HepG2 (cell line): Measurements from ENCODE around the gene ZDHHC8. TPM values are rescaled to one million over a fixed set of nuclear protein-coding genes. Genes with fewer than 3 reads are reported as not detected.
A peak's percentile ranks its signal among the peaks of the same experiment; 100 is the strongest.

Source experiments
- ATAC-seq: fragments of 200-7000 bp; cut with Tn5 transposase; 3 replicates; pipeline ENCODE4 v1.9.1; 2020; ENCODE audit warnings: mild to moderate bottlenecking, moderate library complexity
- BruUV-seq: library from RNA; stranded (reverse); fragments of 400-500 nt; replicated peaks from 2 replicates; lab custom pipeline; 2021; lab: Mats Ljungman, UMichigan
- CTCF ChIA-PET: fragments of 300-600 bp; formaldehyde crosslinking; extraction: SDS; loops from one replicate; lab custom pipeline; 2021; ENCODE audit warnings: low total read pairs, inconsistent platforms, low intra/inter-chr PET ratio; lab: Yijun Ruan, JAX
- POLR2A ChIA-PET: fragments of 350-600 bp; sonication (Branson Sonifier 250); formaldehyde crosslinking; loops from one replicate; lab custom pipeline; 2020; ENCODE audit warnings: antibody characterized with exemption, inconsistent platforms; lab: Yijun Ruan, JAX
- DNase-seq: peaks from one replicate; pipeline ENCODE4 v3.0.0-alpha.2; 2015; ENCODE audit warnings: low spot score
- FAIRE-seq: peaks from 3 replicates; lab custom pipeline; 2011; peaks lifted over from hg19 to GRCh38; lab: Jason Lieb, UNC
- H2AFZ ChIP-seq: one replicate; pipeline ENCODE4 v1.6.1; 2011; ENCODE audit warnings: low read length, inconsistent platforms
- H3K27ac ChIP-seq: fragments of 300-600 bp; 3 replicates; pipeline ENCODE4 v1.8.0; 2011; ENCODE audit warnings: mixed run types, mild to moderate bottlenecking, mixed read lengths, low read length, inconsistent platforms; ENCODE audit not compliant: insufficient read depth; ENCODE audit errors: extremely low read length
- H3K27me3 ChIP-seq, 2 experiments: fragments of 200-600 bp in 1 of 2; 2 replicates in 1 of 2; 3 replicates in 1 of 2; pipeline versions ENCODE4 v1.6.0 to v1.8.0; 2011; ENCODE audit warnings: low read length in 2 of 2, mild to moderate bottlenecking in 2 of 2, moderate library complexity in 2 of 2, inconsistent platforms in 1 of 2; ENCODE audit not compliant: insufficient read depth in 2 of 2, control insufficient read depth in 1 of 2
- H3K36me3 ChIP-seq, 2 experiments: fragments of 200-600 bp in 1 of 2; replicated peaks in 1 of 2; 2 replicates in 1 of 2; 3 replicates in 1 of 2; pipeline versions ENCODE4 v1.5.1 to v1.8.0; 2011; ENCODE audit warnings: low read length in 2 of 2, inconsistent platforms in 1 of 2; ENCODE audit not compliant: insufficient read depth in 2 of 2, control insufficient read depth in 1 of 2
- H3K4me1 ChIP-seq: 2 replicates; pipeline ENCODE4 v1.5.1; 2012; ENCODE audit warnings: low read length, inconsistent platforms; ENCODE audit not compliant: insufficient read depth
- H3K4me2 ChIP-seq: 2 replicates; pipeline ENCODE4 v1.6.0; 2011; ENCODE audit warnings: low read depth, low read length, inconsistent platforms
- H3K4me3 ChIP-seq, 3 experiments: fragments of 200-600 bp in 1 of 3; sonication (generic), shearing (Covaris generic) in 1 of 3; replicated peaks in 1 of 3; 2 replicates each; pipeline ENCODE4 v1.5.1; 2011 to 2016; ENCODE audit warnings: low read length in 3 of 3, inconsistent platforms in 2 of 3, low read depth in 2 of 3, mild to moderate bottlenecking in 2 of 3, control low read depth in 1 of 3, mixed read lengths in 1 of 3; ENCODE audit not compliant: insufficient read depth in 1 of 3
- H3K79me2 ChIP-seq: one replicate; pipeline ENCODE4 v1.6.1; 2011; ENCODE audit warnings: low read length, inconsistent platforms; ENCODE audit not compliant: insufficient read depth
- H3K9ac ChIP-seq: 2 replicates; pipeline ENCODE4 v1.6.0; 2011; ENCODE audit warnings: mild to moderate bottlenecking, low read depth, low read length, inconsistent platforms; ENCODE audit not compliant: insufficient read depth
- H3K9me3 ChIP-seq: 2 replicates; pipeline ENCODE4 v1.5.1; 2012; ENCODE audit warnings: mild to moderate bottlenecking, low read length
- H4K20me1 ChIP-seq: 2 replicates; pipeline ENCODE4 v1.6.0; 2011; ENCODE audit warnings: inconsistent platforms, mild to moderate bottlenecking, low read length, moderate library complexity; ENCODE audit not compliant: insufficient read depth
- AGO2 ChIP-seq: fragments of 200-400 bp; formaldehyde crosslinking; optimal IDR thresholded peaks from 2 replicates; pipeline ENCODE3; 2017; ENCODE audit warnings: mild to moderate bottlenecking, low read depth, low read length, moderate library complexity
- GABPA ChIP-seq, 2 experiments: IDR thresholded peaks; 2 replicates each; pipeline ENCODE4 v1.6.1; 2011 to 2016; ENCODE audit warnings: low read depth in 2 of 2, low read length in 1 of 2, missing biosample characterization in 1 of 2, missing genetic modification characterization in 1 of 2
- MLXIP ChIP-seq: sonication (generic); formaldehyde crosslinking; IDR thresholded peaks from 2 replicates; pipeline ENCODE4 v1.9.0; 2021; ENCODE audit warnings: missing genetic modification reagents, borderline replicate concordance
- PCBP1 ChIP-seq: fragments of 200-400 bp; formaldehyde crosslinking; IDR thresholded peaks from 2 replicates; pipeline ENCODE4 v1.6.1; 2017; ENCODE audit warnings: mild to moderate bottlenecking, low read depth, low read length, borderline replicate concordance
- RBFOX2 ChIP-seq: fragments of 200-400 bp; formaldehyde crosslinking; IDR thresholded peaks from 2 replicates; pipeline ENCODE4 v1.6.1; 2017; ENCODE audit warnings: low read depth, mild to moderate bottlenecking, low read length
- RFX1 ChIP-seq: fragments of 450-650 bp; IDR thresholded peaks from 2 replicates; pipeline ENCODE4 v1.6.1; 2017
- SETDB1 ChIP-seq: sonication (generic); formaldehyde crosslinking; IDR thresholded peaks from 2 replicates; pipeline ENCODE4 v1.5.1; 2020; ENCODE audit warnings: missing genetic modification reagents, mild to moderate bottlenecking, borderline replicate concordance
- SIX4 ChIP-seq: sonication (generic); formaldehyde crosslinking; IDR thresholded peaks from 2 replicates; pipeline ENCODE4 v1.4.0; 2020; ENCODE audit warnings: missing genetic modification reagents
- SYNCRIP ChIP-seq: fragments of 200-400 bp; formaldehyde crosslinking; IDR thresholded peaks from 2 replicates; pipeline ENCODE4 v1.6.1; 2018; ENCODE audit warnings: mild to moderate bottlenecking, low read depth, low read length; ENCODE audit not compliant: insufficient read depth
- ZBTB38 ChIP-seq: sonication (generic); formaldehyde crosslinking; IDR thresholded peaks from 2 replicates; pipeline ENCODE4 v1.5.1; 2020; ENCODE audit warnings: mild to moderate bottlenecking, missing genetic modification reagents
- ZNF143 ChIP-seq: sonication (generic); formaldehyde crosslinking; IDR thresholded peaks from 2 replicates; pipeline ENCODE4 v1.4.0; 2020; ENCODE audit warnings: missing genetic modification reagents
- ZNF512B ChIP-seq: sonication (generic); formaldehyde crosslinking; IDR thresholded peaks from 2 replicates; pipeline ENCODE4 v1.5.1; 2020; ENCODE audit warnings: missing genetic modification reagents, mild to moderate bottlenecking, borderline replicate concordance
- WGBS: methylation state at CpG from one replicate; pipeline ENCODE4 v1.1.6; 2017; ENCODE audit warnings: low lambda C conversion rate; 5-methylcytosine and 5-hydroxymethylcytosine counted together
- in situ Hi-C: cut with HindIII; loops from 2 replicates; pipeline ENCODE4 v1.10.0; 2017; ENCODE audit warnings: low pct_unique_long_range_greater_than_20kb; ENCODE audit not compliant: extremely low pct_ligation_motif_present
- intact Hi-C: fragments of 100-400 bp; cut with micrococcal nuclease; formaldehyde crosslinking; loops from one replicate; pipeline ENCODE4 v1.10.0; 2022; ENCODE audit not compliant: unreplicated experiment
- polyA plus RNA-seq, 8 experiments: library from polyadenylated mRNA; depleted of rRNA in 3 of 8; stranded (reverse) in 7 of 8; unstranded in 1 of 8; fragments of >200 nt; fragmentation: Illumina TruSeq in 4 of 8; extraction: Trizol in 4 of 8; gene quantifications; 2 replicates each; pipeline versions ENCODE4 v1.2.1 to v1.2.3, GENCODE V29; 2011 to 2016; ENCODE audit warnings: low read depth in 4 of 8, missing spikeins in 1 of 8, mixed read lengths in 1 of 8; ENCODE audit not compliant: insufficient read depth in 1 of 8
- total RNA-seq, 5 experiments: library from RNA; depleted of rRNA; stranded (reverse); fragments of >200 nt; fragmentation: Illumina TruSeq; extraction: Trizol; gene quantifications; 2 replicates each; pipeline ENCODE4 v1.2.3, GENCODE V29; 2016; ENCODE audit warnings: low read depth in 1 of 5

Gene ZDHHC8
- total and polyA plus RNA-seq, 2 of the 13 experiments (the other 11 are each of a cell fraction or from before 2014, with no cell fraction given): 7.5 to 21.3 TPM

- ChIA-PET CTCF (no interaction called here), POLR2A (no interaction called here)
- Histone ChIP-seq H3K79me2 (peaks cover 19% of the 10 kb centered on the region), H2AFZ (no peak overlapping the region), H4K20me1 (peaks cover 6% of the 10 kb centered on the region; the same call in 1 of the 2 replicates), H3K27me3 (no peaks in the 10 kb centered on the region), H3K4me1 (peaks cover 49% of the 10 kb centered on the region), H3K9me3 (no peaks in the 10 kb centered on the region), H3K9ac (no peak overlapping the region), H3K4me3 (no peak overlapping the region), H3K27ac (no peak overlapping the region), H3K4me2 (no peak overlapping the region), H3K36me3 (peaks cover 25 to 64% of the 10 kb centered on the region in 2 experiments)
- BruUV-seq: no TSS peak
- 92% methylated on average over 12 of the region's 32 CpGs for WGBS
- TF ChIP-seq AGO2 (peak; percentile 80), SIX4 (CRISPR knock-in tag) (no peak), ZNF512B (no peak), RFX1 (no peak), ZNF143 (CRISPR knock-in tag) (no peak), MLXIP (no peak), GABPA (IDR thresholded peaks at IDR 0.05; ENCODE audit: low read depth, low read length) (no peak), GABPA (CRISPR knock-in tag; IDR thresholded peaks at IDR 0.05; ENCODE audit: low read depth) (no peak), ZBTB38 (CRISPR knock-in tag) (0 out of 2 replicates have a peak, but pooled peaks have one; percentile 21), RBFOX2 (peak; percentile 52), SETDB1 (CRISPR knock-in tag) (no peak), SYNCRIP (no peak), PCBP1 (no peak)
- FAIRE-seq (no peak), DNase-seq (no peak), ATAC-seq (no peak)
- intact Hi-C loops: no loop called here
- in situ Hi-C loops: no loop called here
Measured at GRCh38 chr22:20125201-20126174, 6.1 kb upstream of the ZDHHC8 start.
